ENCODE data around the gene PYROXD2.

PYROXD2 gene

DNA sequence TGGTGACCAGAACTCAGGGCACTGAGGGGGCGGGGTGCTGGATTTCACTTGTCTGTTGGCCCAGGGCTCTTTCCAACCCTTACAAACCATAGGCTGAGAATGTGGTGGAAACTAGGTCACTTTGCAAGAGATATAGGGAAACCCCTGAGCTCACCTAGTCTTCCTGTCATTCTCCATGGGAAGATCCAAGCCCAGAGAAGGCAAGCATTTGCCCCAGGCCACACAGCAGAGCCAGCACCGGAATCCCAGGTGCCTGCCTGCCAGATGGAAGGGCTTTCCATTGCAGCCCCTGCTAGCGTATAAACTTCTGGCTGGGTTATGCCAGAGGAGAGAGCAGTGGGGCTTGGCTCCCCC lies 427 bp downstream of the PYROXD2 start:
- DNase-seq (ENCODE audit: low spot score): no peak

DNA sequence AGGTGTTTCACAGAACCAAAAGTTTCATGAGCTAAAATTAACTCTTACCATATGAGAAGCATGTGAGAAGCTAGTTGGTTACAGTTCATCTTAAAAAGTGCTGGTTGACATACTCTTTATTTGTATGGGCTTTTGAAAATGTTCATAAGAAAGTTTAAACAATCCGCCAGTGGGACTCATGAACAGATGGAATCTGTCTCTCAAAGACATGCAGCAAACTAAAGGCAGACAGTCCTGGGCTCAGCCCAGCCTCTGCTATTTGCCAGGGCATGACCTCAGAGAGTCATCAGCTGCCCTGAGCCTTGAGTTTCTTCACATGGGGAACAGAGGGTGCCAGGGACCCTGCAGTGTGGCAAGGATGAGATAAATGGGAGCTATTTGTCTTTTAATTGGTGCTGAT lies 3.2 kb downstream of the PYROXD2 start:
- DNase-seq (ENCODE audit: low spot score): no peak

DNA sequence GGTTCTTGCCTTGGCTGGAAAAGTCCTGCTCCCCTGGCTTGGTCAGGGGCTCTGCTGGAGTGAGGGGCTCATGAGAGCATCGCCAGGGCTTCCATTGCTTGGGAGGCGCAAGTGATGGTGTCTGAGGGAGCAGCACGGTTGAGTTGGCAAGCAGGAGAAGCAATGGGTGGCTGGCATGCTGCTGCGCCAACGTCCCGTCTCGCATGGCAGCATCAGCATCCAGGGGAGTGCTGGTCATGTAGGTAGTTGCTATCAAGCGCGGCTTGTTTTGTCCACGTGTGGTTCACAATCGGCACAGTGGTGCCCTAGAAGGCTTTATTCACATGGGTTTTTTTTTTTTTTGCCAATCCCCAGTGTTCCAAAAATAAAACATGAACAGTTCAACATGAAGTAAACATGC lies 3.8 kb downstream of the PYROXD2 start:
- DNase-seq (ENCODE audit: low spot score): no peak

GRCh38 chr10:98410759-98411158 lies 4.2 kb downstream of the PYROXD2 start:
- no peak for DNase-seq (ENCODE audit: low spot score)

DNA sequence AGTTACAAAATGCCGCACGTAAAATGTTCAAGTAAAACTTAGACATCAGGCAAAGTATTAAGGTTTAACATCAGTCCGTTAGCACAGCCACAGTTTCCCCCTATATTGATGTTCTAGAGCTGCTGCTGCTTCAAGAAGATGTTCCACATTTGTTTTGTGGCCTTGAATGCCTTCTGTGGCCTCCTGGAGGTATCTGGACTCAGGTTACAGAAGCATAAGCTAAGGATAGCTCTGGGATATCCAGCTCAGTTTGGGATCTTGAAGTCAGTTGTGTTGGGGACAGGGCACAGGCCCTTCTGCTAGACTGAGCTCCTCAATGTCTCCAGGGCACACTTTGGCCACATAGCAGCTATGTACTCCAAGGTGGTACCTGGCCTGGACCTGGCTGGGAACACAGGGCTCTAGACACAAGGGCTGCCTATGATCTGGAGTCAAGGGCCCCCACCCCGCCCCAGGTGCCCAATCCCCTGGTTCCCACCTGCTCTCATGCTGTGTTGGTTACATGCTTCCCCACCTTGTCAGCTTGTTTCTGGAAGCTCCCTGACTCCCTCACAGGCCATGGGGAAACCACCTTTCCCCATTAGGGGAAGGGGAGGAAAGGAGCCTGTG lies 4.7 kb downstream of the PYROXD2 start:
- DNase-seq (ENCODE audit: low spot score): no peak

GRCh38 chr10:98408799-98409198 lies 6.2 kb downstream of the PYROXD2 start:
- no peak for DNase-seq (ENCODE audit: low spot score)

DNA sequence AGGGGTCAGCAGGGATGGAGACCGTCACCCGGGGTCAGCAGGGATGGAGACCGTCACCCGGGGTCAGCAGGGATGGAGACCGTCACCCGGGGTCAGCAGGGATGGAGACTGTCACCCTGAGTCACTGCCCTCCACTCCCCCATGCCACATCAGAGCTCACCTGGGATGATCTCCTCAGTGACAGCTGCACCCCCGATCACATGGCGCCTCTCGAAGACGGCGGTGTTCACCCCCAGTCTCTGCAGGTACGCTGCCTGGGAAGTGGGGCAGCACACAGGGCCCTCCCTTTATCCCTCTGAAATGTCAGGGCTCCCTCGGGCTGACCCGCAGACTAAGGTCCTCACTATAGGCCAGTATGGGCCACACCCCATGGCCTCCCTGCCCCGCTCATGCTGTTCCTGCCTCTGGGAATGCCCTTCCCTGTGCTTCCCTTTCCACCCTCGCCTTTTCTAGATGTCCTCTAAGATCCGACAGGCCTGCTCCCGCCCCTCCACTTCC lies 7.2 kb downstream of the PYROXD2 start:
- no peak for DNase-seq (ENCODE audit: low spot score)

DNA sequence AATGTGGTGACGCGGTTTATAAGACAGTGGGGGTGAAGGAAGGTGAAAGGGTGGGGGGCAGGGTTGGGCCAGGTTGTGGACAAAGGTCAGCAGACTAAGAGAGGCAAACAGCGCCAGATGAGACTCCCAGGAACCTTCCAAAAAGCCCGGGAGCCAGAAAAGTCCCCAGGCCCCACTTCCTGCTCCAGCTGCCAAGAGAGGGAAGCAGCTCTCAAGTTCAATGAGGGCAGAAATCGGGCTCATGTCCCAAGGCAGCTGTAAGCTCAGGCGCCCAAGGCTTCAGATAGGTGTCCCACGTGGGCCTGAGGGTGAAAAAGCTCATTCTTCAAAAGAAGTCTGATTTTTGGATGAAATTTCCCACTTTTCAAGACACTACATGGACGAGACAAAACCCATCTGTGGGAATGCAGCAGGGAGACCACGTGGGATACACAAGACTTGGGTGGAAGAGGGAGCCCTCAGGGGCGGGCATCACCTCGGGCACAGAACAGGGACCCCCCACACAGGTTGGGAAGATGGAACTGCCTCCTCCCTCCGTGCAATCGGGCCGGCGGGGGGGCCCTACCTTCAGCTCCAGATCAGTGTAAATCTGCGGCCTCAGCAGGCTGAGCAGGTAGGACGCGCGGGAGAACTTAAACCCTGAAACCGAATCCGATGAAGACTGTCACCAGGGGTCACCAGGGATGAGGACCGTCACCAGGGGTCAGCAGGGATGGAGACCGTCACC lies 7.8 kb downstream of the PYROXD2 start:
- DNase-seq (ENCODE audit: low spot score): no peak

DNA sequence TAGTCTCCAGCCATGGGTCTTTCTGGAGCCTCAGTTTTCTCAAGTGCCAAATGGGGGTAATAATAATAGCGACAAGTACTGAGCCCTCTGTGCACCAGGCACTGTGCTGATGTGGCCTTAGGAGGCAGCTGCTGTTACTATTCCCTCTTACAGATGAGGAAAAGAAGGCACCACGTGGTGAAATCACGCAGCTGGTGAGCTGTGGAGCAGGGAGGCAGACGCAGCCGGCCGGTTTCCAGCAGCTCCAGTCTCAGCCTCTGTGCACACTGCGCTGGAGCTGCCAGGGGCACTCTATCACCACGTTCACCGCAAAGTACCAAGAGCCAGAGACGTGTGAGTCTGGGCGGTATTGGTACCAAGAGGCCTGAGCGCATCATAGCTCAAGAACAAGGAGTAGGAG lies 9.6 kb downstream of the PYROXD2 start:
- no peak for DNase-seq (ENCODE audit: low spot score)

DNA sequence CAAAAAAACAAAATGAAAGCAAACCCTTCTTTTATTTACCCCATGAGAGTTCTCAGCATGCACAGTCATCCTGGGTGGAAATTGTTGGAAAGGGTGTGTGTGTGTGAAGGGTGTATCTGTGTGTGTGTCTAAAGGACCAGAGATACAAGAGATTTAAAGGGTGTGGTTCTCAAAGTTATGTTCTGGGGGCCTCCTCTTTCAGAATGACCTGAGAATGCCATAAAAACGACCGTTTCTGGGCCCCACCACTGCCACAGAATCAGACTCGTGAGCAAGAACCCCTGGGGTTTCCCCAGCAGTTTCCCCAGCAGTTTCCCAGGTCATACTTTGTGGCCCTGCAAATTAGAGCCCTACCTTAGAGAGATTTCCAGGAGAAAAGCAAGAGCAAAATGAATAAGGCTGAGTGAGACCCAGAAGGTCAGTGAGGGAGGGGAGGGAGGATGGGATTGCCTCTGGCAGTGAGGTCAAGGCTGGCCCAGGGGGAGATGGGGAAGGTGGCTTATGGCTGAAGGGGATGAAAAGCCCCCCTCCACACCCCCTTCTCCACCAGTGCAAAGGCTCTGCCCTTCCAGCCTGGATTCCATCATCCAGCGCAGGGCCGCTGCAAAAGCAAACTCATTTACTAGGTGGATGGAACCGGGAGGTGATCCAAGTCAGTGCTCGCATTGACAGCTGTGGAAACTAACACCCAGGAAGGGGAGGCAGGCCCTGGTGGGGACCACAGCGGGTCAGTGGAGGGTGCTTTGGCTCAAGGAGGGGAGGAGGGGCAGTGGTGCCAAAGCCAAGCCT lies 10.2 kb downstream of the PYROXD2 start:
- no peak for DNase-seq (ENCODE audit: low spot score)

DNA sequence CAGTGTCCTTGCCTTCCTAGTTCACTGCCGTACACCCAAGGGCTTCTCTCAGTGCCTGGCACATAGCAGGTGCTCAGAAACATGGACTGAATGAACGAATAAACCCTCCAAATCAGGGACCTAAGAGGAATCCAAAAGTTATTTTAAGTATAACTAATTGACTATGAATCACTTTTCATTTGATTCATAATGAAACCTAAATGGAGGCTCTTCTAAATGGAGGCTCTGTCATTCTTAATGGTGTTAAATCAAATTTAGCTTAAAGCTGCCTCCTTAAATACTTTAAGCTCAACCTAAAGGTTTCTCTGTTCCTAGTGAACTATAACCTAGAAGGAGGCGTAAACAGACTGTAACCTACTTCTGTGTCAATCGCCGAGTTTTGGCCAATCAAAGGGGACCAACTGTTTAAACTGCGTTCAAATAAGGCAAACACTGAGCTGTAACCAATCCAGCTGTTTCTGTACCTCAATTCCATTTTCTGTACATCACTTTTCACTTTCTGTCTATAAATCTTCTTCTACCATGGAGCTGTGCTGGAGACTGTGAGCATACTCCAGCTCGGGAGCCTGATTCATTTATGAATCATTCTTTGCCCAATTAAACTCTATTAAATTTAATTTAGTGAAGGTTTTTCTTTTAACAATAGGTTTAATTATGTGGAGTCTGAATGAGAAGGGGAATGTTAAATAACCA lies 11.0 kb downstream of the PYROXD2 start:
- DNase-seq (ENCODE audit: low spot score): no peak

- no peak for DNase-seq (ENCODE audit: low spot score)
Measured at GRCh38 chr10:98402931-98403718, 11.9 kb downstream of the PYROXD2 start.

- no peak for DNase-seq (ENCODE audit: low spot score)
Measured at GRCh38 chr10:98402478-98402877, 12.5 kb downstream of the PYROXD2 start.

DNA sequence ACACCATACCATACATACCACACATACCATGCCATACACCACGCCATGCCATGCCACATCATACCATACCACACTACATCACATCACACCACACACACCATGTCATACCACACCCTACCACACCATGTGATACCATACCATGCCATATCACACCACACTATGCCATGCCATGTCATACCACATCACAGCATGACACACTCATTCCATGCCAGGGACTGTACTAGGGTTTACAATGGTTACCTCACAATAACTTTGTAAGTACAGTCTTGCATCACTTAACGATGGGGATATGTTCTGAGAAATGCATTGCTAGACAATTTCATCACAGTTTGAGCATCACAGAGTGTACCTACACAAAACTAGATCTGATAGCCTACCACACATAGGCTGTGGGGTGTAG lies 14.5 kb downstream of the PYROXD2 start:
- no peak for DNase-seq (ENCODE audit: low spot score)

DNA sequence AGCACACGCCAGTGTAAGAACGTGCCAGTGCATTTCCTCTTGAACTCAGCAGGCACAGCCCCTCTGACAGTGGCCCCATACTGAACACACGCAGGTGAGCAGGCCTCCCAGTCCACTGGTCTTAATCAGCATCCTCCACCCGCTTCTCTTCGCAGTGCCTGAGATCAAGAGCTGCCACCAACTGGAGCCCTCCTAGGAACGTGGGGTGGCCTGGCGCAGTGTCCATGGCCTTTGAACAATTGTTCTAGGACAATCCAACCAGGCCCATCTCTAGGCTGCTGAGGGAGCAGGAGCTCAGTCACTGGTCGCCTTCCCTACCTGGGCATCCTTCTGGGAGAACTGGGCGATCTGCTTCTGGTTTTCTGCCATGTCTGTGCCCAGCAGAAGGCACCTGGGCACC lies 15.2 kb downstream of the PYROXD2 start:
- DNase-seq (ENCODE audit: low spot score): no peak

- no peak for DNase-seq (ENCODE audit: low spot score)
Measured at GRCh38 chr10:98397089-98397600, 17.8 kb downstream of the PYROXD2 start.

GRCh38 chr10:98396096-98397063 lies 18.6 kb downstream of the PYROXD2 start:
- no peak for DNase-seq (ENCODE audit: low spot score)

GRCh38 chr10:98394851-98395440 lies 20.0 kb downstream of the PYROXD2 start:
- DNase-seq (ENCODE audit: low spot score): no peak

- no peak for DNase-seq (ENCODE audit: low spot score)
Measured at GRCh38 chr10:98391578-98391991, 23.4 kb downstream of the PYROXD2 start.

DNA sequence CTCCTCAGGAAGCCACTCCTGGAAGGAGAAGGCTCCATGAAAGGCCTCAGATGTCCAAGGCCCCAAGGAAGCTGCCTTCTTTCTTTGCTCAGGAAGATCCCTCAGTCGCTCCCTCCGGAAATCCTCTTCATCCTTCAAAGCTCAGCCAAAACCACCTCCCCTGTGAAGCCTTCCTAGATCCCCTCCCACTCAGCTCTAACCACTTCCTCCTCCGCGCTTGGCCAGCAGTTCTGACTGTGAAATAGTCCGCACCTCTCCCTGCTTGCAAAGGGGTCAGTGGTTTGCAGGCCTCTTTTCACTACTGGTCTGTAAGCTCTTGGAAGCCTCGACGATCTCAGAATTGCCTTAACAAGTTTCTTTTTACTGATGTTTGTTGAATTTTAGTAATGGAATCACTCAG lies 23.9 kb downstream of the PYROXD2 start:
- no peak for DNase-seq (ENCODE audit: low spot score)
